HG03432 (cell line): ENCODE data around the gene CNGB1.
A peak's percentile ranks its signal among the peaks of the same experiment; 100 is the strongest.
"Not testable (repeated sequence)": the region's sequence is repeated elsewhere in the genome, so short reads cannot be mapped to it uniquely, and the experiment has no call there.

Source experiments
- ATAC-seq: cut with Tn5 transposase; IDR thresholded peaks from one replicate; pipeline ENCODE4 v1.9.1; 2021; ENCODE audit warnings: mild to moderate bottlenecking, moderate library complexity; ENCODE audit not compliant: unreplicated experiment

CNGB1 gene

DNA sequence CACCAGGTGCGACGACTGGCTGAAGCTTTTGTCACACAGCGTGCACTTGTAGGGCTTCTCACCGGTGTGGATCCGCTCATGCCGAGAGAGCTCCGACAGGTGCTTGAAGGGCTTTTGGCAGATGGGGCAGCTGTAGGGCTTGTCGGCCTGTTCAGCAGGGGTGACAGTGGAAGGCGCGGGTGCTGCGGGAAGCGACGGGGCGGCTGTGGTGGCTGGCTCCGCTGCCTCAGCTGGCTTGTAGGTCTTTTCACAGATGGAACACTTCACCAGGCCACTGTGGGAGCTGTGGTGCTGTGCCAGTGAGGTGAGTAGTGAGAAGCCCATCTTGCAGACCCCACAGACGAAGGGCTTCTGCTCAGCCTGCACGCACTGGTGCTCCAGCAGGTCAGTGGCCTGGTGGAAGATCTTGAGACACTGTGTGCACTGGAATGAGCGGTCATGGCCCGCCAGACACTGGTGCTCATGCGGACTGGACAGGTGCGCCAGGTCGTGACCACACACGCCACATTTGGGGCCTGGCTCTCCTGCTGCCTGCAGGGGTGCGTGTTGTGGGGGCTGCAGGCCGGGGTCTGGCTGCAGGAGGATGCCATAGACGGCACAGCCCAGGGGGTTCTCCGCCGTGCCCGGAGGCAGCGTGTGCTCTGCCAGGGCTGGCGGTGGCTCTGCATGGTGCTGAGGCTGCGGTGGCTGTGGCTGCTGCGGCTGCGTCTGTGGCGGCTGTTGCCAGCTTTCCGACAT is 26.8 kb upstream of the CNGB1 start:
- ATAC-seq = no peak

DNA sequence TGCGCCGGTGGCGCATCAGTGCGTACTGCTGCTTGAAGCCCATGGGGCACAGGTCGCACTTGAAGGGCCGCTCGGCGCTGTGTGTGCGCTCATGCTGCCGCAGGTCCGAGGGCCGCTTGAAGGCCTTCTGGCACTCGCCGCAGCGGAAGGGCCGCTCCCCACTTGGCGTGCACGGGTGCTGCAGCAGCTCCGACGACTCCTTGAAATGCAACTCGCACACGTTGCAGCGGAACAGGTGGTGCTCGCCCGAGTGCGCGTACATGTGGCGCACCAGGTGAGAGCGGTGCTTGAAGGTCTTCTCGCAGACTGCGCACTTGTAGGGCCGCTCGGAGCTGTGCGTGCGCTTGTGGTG is 26.2 kb upstream of the CNGB1 start:
- ATAC-seq = no peak

DNA sequence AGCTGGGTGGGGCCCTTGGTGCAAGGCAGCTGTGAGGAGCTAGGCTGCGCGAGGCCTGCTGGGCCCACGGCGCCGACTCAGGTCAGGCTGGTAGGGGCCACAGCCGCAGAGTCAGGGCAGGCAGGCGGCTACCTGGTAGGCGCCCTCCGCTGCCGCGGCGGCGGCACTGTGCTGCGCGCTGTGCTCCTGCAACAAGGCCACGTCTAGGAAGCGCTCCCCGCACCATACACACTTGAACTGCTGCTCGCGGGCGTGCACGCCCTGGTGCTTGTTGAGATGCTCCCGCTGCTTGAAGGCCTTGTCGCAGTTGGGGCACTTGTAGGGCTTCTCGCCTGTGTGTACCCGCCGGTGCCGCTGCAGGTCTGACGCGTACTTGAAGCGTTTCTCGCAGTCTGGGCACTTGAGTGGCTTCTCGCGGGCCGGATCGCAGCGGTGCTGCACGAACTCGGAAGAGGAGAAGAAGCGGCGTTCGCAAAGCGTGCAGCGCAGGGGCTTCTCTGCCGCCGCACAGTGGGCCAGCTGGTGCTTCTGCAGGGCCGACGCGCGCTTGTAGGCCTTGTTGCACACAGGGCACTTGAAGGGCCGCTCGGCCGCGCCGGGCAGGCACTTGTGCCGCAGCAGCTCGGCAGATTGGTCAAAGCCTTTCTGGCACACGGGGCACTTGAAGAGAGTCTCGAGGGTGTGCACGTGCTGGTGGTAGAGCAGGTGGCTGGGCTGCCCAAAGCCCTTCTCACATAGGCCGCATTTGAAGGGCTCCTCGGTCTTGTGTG is 25.7 kb upstream of the CNGB1 start:
- ATAC-seq = no peak

DNA sequence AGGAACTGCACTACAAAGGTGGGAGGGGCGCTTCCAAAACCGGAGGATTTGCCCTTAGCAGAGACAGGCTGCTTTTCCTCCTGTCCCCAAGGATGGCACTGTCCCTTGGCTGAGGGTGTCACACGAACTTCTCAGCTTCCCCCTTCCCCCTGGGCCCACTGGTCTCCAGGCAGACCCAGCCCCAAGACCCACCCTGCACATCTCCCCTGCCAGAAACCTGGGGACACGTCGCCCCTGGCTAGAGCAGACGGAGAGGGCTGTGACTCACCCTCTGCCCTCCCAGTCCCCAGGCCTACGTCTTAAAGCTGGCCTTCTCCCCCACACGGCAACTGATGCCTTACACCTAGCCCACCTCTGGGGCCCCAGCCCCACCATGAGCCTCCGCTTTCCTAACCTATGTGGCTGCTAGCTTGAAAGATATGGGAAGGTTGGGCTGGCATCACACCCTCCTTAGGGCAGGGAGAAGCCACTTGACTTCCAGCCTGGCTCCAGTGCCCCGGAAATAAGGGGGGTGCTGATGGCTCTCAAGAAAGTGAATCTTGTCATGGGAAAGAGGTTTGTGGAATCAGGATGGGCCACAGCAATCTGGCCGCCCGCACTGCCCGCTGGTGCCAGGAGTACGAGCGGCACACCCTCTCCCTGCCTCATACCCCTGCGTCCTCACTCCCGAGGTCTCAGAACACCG is 24.9 kb upstream of the CNGB1 start:
- ATAC-seq = no peak

DNA sequence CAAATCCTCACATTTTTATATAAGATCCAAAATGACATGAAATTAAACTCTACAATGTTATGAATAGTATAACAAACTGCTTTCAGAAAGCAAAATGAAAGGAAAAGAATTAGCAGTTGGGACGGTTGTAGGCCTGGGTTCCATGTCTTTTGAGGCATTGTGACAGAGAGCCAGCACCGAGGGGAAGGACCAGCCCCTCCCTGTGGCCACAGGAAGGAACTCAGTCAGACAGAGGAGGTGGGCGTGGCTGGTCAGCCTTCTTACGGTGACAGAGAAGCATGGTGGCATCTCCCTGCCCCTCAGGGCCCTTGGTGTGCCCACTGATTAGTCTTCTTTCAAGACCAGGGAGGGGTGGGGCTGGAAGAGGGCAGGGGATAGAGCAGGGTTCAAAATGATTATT is 23.9 kb upstream of the CNGB1 start:
- peak; percentile 44 for ATAC-seq

DNA sequence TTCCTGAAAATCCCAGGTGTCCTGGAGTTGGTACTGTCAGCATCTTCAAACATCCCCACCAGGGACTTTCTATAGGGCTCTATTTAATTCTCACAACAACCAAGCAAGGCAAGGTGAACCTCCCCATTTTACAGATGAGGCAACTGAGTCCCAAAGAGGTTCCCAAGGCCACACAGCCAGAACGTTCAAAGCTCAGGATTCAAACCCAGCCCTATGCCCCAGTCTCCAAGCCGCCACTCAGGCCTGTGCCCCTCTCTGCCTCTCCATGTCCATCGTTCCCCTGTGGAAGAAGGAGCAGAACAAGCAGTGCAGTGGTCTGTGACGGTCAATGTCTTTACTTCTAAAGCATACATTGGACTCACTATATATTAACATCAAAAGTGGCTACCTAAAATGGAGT is 23.4 kb upstream of the CNGB1 start:
- no peak for ATAC-seq

DNA sequence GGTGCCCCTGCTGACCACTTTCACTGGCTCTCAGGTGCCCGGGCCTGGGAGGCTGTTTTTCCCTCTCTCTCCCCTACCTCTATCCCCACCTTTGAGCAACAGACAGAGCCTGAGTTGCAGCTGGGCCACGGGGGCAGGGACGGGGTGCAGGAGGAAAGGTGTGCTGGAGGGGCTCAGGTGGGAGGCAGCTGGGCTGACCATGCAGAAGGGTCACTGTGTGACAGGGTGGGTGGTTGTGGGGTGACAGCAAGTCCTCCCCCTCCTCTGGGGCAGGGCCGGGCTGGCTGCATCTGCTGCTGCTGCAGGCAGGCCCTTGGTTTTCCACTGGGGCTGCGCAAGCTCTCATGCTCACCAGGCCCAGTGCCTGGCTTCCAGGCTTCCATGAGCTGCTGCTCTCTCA is 23.0 kb upstream of the CNGB1 start:
- ATAC-seq = no peak

DNA sequence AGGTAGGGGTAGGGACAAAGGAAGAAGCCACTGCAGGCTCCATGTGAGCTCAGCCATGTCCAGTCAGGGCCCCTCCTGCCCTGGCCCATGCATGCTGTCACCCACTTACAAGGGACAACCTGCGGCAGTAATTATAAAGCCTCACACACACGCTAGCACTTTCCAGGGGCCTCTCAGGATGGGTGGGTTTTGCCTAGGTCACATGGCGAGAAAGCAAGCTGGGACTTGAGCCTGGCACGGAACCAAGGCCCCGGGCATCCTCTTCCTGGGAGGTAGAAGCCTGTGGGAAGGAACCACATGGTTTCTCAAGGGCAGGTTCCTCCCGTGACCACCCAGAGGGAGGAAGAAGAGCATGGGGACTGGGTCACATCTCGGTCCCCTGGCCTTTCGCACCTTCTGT is 22.5 kb upstream of the CNGB1 start:
- ATAC-seq = no peak

DNA sequence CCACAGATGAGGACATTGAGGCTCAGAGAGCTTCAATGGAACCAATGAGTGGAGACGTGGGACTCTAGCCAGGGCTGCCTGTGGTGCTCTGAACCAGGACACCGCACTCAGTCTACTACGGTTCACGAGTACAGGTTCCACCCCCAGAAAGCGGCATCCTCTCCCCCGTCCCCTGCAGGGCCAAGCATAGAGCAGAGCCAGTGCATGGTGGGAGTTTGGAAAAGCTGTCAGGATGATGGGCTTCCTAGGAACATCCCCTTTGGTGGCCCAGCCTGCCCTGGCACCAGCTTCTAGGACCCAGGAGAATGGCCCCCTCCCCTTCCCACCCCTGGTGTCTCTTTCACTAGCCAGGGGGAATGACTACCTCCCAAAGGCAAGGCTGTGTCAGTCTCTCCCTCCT is 21.2 kb upstream of the CNGB1 start:
- no peak for ATAC-seq

DNA sequence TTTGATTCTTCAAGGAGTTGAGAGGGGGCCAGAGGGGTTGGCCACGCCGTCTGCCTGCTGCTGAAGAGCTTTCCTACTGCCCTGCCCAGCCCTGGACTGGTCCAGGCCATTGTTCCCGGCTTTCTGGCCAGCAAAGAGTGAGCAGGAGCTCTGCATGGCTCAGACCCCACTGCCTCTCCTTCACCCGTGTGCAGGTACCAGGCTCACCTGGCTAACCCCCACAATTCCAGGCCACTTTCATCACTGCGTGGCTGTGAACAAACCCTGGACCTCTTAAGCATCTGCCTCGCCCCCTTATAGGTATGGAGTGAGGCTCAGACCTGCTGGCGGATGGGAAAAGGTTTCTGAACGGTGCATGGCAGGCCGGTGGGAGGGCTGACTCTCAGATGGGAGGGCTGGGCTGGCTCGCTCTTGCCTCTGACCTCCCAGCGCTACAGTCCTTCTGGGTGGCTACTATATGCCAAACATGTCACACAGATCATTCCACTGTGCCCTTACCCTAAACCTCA is 20.7 kb upstream of the CNGB1 start:
- ATAC-seq = no peak

DNA sequence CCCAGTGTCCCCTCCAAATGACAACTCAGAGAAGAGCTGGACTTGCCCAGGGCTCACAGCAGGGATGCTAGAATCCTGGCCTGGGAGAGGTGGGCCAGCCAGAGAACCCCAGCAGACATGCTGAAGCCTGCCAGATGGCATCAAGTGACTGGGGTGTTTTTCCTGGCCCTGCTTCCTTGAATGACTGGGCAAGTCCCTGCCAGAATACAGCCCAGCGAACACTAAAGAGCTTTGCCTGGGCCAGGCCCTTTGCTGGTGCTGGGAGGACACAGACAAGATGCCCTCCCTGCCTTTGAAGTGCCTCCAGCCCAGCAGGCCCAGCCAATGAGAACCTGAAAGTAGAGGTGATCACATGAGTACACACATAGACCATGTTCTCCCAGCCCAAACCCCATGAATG is 18.0 kb upstream of the CNGB1 start:
- no peak for ATAC-seq

DNA sequence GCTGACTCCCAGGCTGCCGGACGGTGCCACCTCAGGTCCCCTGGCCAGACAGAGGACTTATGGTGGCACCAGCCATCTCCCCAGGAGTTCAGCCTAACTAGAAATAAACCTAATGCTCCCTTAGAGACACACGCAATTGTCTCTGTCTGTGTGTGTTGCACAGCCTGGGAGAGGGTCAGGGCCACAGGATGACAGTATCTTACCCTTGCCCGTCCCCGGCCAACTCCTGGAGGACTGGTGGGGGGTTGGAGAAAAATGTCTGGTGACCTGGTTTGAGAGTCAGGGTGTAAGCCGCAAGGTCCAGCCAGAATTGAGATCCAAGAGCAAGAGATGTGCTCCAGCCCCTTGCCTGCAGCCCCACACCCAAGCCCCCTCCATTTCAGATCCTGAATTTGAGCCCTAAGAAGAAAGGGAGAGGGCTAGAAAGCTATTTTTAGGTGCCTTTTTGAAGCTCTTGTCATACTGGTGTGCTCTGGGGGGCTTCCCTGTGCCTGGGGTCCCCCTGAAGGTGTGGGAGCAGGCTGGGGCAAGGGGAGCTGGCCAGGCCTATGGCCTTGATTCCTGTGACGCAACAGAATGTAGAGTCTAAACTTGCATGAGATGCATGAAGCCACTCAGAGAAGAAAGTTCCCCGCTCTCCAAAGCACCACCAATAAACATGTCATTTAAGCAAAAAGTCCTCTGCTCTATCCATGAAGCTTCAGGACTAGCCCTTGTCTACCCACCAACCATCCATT is 16.7 kb upstream of the CNGB1 start:
- ATAC-seq = no peak

DNA sequence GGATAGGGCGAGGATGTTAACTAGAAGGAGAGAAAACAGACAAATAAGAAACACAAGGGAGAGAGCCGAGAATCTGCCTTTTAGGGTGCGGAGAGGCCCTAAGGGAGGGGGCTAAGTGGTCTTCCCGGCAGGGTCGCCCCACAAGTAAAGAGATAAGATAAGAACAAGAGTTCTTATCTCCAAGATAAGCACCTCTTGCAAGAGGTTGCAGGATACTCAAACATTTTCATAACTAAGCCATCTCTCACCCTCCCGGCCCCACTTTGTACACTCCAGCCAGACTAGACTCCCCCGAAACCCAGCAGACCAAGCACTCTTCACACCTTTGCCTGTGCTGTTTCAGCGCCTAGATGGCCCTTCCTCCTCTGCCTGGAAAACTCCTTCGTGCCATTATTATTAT is 15.3 kb upstream of the CNGB1 start:
- ATAC-seq = no peak

DNA sequence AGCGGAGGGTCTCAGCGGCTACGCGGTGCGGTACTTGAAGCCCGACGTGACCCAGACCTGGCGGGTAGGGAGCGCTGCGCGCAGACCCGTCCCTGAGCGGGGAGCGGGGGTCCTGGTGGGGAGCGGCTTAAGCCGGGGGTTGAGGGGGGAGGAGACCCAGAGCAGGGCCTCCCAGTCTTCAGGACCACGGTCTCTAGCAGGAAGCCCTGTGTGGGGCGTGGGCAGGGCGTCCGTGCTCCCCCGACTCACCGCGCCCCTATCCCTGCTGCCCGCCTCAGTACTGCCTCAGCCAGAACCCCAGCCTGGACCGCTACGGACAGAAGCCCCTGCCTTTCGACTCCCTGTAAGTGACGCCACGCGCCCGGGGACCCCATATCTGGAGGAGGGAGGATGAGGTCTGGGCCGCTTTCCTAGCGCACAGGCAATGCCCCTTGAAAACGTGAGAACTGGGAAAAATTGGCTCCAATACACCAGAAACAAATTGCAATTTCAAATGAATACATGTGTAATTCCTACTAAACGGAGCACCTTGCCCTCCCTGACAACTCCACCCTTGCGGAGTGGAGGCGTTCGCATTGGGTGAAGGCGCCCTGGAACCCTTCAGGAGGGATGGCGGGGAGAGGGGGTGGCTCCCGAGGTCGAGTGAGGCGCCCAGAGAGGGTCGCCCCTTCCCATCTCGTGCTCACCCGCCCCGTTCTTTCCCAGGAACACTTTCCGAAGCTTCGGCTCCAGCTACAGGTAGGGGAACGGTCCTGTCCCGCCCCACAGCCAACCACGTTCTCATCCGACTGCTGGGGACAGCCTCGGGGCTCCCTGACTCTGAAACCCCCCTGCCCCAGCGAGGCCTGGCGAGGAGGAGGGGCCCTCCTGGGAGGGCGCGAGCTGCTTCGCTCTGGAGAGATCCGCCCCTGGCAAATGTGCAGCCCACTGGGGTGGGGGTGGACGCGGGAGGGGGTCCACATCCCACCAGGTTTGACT is 14.6 kb upstream of the CNGB1 start:
- peak; percentile 20 for ATAC-seq

DNA sequence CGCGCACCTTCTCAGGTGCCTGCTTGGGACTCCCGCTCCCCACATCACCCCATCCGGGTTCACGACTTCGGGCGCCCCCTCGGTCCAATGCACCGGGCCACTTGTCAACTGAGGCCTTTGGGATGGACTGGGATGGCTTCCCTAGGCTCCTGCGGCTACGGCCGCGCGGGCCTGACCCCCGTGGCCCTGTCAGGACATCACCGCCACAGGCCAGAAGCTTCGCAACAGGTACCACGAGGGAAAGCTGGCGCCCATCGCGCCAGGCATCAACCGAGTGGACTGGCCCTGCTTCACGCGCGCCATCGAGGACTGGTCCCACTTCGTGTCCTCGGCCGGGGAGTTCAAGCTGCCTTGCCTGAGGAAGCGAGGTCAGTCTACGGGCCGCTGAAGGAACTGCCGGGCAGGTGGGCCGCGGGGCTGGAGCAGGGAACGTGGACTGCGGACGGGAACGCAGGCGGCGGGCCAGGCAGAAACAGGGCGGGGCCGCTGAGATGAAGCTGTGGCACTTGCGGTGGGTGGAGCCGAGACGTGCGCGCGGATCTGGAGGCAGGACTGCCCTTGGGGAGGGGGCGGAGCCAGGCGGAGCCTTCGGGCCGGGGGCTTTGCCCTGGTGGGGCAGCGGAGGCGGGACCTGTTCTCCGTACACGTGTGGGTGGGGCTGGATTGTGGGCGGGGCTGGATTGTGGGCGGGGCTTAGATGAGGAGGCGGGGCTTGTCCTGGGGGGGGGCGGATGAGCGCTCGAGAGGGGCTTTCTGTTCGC is 13.7 kb upstream of the CNGB1 start:
- ATAC-seq = peak; percentile 65

DNA sequence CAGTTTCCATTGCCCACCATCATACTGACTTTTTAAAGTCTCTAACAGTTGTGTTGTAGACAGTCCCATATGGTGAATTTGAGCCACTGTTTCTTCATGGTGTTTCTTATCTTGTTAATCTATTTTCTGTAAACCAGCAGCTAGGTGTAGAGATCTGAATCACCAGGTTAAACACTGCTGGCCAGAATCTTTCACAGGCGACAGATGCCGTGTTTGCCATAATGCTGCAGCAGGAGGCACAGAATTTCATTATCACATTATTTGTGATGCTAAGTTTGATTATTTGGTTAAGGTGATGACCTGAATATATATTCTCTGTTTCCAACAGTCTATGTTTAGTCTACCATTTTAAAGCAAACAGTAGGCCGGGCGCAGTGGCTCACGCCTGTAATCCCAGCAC is 11.5 kb upstream of the CNGB1 start:
- no peak for ATAC-seq

DNA sequence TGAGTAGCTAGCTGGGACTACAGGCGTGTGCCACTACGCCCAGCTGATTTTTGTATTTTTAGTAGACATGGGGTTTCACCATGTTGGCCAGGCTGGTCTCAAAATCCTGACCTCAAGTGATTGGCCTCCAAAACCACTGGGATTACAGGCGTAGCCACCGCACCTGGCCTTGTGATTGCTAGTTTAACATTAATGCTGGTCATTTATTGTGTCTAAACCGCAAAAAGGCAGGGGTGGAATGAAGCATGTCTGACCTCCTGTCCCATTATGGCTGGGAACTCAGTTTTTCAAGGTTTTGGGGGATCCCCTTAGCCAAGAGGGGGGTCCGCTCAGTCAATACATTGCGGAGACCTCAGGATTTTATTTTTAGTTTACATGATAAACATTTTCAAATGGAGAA is 10.7 kb upstream of the CNGB1 start:
- ATAC-seq = no peak

DNA sequence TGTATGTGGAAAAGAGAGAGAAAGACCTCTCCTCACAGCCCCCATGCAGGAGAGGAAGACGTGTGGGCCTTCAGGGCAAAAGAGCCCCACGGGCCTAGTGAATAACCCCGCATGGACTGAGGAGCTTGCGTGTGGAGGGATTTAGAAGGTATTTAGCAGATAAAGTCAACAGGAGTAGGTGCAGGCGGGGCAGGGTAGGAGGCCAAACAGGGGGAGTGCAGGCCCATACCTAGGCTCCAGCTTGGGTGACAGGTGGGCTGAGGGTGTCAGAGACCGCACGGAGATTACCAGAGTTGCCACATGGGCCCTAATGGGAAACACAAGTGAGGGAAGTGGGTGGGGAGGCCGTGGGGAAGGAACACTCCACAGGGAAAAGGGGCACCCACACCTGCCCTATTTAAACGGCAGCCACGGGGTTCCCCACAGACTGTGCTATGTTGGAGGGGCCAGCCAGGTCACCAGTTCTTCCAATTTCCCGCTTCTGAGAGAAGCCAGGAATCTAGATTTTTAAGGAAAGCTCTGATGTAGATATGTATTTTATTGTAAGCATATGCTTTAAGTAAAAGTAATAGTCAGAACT is 8.2 kb upstream of the CNGB1 start:
- ATAC-seq = no peak

DNA sequence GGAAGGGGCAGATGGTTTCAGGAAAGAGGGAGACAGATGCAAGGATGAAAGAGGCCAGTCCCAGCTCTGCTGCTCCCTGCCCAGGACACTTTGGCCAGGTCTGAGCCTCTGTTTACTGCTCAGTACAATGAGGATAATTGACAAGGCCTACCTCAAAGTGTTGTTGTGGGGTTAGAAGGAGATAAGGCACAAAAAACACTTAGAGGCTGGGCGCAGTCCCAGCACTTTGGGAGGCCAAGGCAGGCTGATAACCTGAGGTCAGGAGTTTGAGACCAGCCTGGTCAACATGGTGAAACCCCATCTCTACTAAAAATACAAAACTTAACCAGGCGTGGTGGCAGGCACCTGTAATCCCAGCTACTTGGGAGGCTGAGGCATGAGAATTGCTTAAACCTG is 7.1 kb upstream of the CNGB1 start:
- not testable (repeated sequence) for ATAC-seq
